Left cardiac atrium (tissue), 4 donors: ENCODE results near the gene CFD. TPM values are rescaled to one million over a fixed set of nuclear protein-coding genes. Genes with fewer than 3 reads are reported as not detected.
A peak's percentile ranks its signal among the peaks of the same experiment; 100 is the strongest.
"Not testable (repeated sequence)": the region's sequence is repeated elsewhere in the genome, so short reads cannot be mapped to it uniquely, and the experiment has no call there.

Experiments
- ATAC-seq, 2 donors: fragments of 200-7000 bp; cut with Tn5 transposase; one replicate each; pipeline ENCODE4 v1.9.1; 2020; ENCODE audit warnings: mild to moderate bottlenecking in 2 of 2, moderate library complexity in 2 of 2
- DNase-seq: peaks from one replicate; pipeline ENCODE4 v3.0.0-alpha.2; 2020
- intact Hi-C, 2 donors: fragments of 100-400 bp; cut with DNase I; formaldehyde crosslinking; loops; one replicate each; pipeline versions ENCODE4 v1.14.1 to v1.15.1; 2022 to 2023
- total RNA-seq, 2 donors: library from RNA; stranded (reverse); fragmentation: NEBNext Ultra II Directional; extraction: Animal tissue kit (Norgen Biotek cat#: 25700); gene quantifications; one replicate each; pipeline ENCODE4 v1.2.1, GENCODE V29; 2021
- donor health status: DM: no; HTN: yes; CAD: no.
- donor health status: DM: no; HTN: yes; CAD: no; lungs with severe emphysema.
- donor health status: DM: yes; HTN: yes; CAD: no.
- donor health status: Dilated cardiomyopathy.

Gene CFD
- total RNA-seq, 2 donors from 2014 or later = 277 to 861 TPM

GRCh38 chr19:866769-867300, 7.4 kb downstream of the CFD start:
- DNase-seq = no peak
- ATAC-seq = no peak
- intact Hi-C loops = no loop called here

- intact Hi-C loops = no loop called here
- DNase-seq (no peak), ATAC-seq (peak in 1 of 2 donors; percentile 12)
These were observed 7.9 kb downstream of the CFD start for GRCh38 chr19:867301-867793.

- intact Hi-C loops = no loop called here
- no peak for ATAC-seq
These were observed 8.5 kb downstream of the CFD start for GRCh38 chr19:867855-868457.

GRCh38 chr19:868458-869244, 9.2 kb downstream of the CFD start:
- no peak for ATAC-seq
- intact Hi-C loops = no loop called here
- DNase-seq = no peak

More at GRCh38 chr19:867855-868457, 8.5 kb downstream of the CFD start:
- DNase-seq = no peak

- ATAC-seq (peak; percentile 46 to 58), DNase-seq (peak; percentile 79)
- intact Hi-C loops = no loop called here
These were observed 10.0 kb downstream of the CFD start for GRCh38 chr19:869245-870177.

GRCh38 chr19:870314-870713, 10.8 kb downstream of the CFD start:
- intact Hi-C loops = no loop called here
- ATAC-seq (no peak), DNase-seq (no peak)

- DNase-seq = peak; percentile 74
- intact Hi-C loops = no loop called here
- peak; percentile 10 to 36 for ATAC-seq
These were observed 11.5 kb downstream of the CFD start for GRCh38 chr19:870963-871401.

- ATAC-seq = no peak
- intact Hi-C loops = no loop called here
- no peak for DNase-seq
These were observed 12.2 kb downstream of the CFD start for GRCh38 chr19:871446-872265.

- intact Hi-C loops = no loop called here
- DNase-seq (peak; percentile 70), ATAC-seq (peak in 1 of 2 donors; percentile 23)
These were observed 12.9 kb downstream of the CFD start for GRCh38 chr19:872266-872951.

GRCh38 chr19:873084-873483, 13.6 kb downstream of the CFD start:
- intact Hi-C loops = no loop called here
- DNase-seq = no peak
- peak in 1 of 2 donors; percentile 18 for ATAC-seq

- no peak for ATAC-seq
These were observed 14.1 kb downstream of the CFD start for GRCh38 chr19:873561-874041.

GRCh38 chr19:875265-875879, 15.9 kb downstream of the CFD start:
- DNase-seq (no peak), ATAC-seq (no peak)
- intact Hi-C loops = no loop called here

More at GRCh38 chr19:873561-874041, 14.1 kb downstream of the CFD start:
- intact Hi-C loops = no loop called here
- no peak for DNase-seq

GRCh38 chr19:876089-876488, 16.6 kb downstream of the CFD start:
- DNase-seq = no peak
- no peak for ATAC-seq
- intact Hi-C loops = no loop called here

GRCh38 chr19:876780-877314, 17.4 kb downstream of the CFD start:
- DNase-seq (no peak), ATAC-seq (no peak)
- intact Hi-C loops = no loop called here

- DNase-seq, intact Hi-C loops, ATAC-seq: not testable (repeated sequence)
These were observed 18.7 kb downstream of the CFD start for GRCh38 chr19:877992-878660.
